NCI-H82 (cell line): Measurements from ENCODE around the gene HTR2C.
"Not testable (repeated sequence)": the region's sequence is repeated elsewhere in the genome, so short reads cannot be mapped to it uniquely, and the experiment has no call there.

Experiments used
- DNase-seq: peaks from one replicate; lab custom pipeline; 2025; lab: John Stamatoyannopoulos, UW

The HTR2C gene

GRCh38 chrX:114583646-114584374 is at the start of gene HTR2C:
Gene HTR2C, plus strand, starts transcription at chrX:114584086. Its CDS starts 142,851 bp downstream, at chrX:114726937.
- DNase-seq: no peak

GRCh38 chrX:114580336-114580735 is 3.5 kb upstream of the HTR2C start:
- no peak for DNase-seq

GRCh38 chrX:114581528-114582263 is 2.2 kb upstream of the HTR2C start:
- DNase-seq: no peak

- no peak for DNase-seq
Observed at GRCh38 chrX:114582264-114582632, 1.6 kb upstream of the HTR2C start.

- DNase-seq: no peak
Observed at GRCh38 chrX:114582698-114583395, 1.0 kb upstream of the HTR2C start.

GRCh38 chrX:114584375-114584943 is 573 bp downstream of the HTR2C start:
- DNase-seq: no peak

- peak; percentile 31 for DNase-seq
Observed at GRCh38 chrX:114584983-114585842, 1.3 kb downstream of the HTR2C start.

- DNase-seq: no peak
Observed at GRCh38 chrX:114591121-114591520, 7.2 kb downstream of the HTR2C start.

GRCh38 chrX:114599305-114599704 is 15.4 kb downstream of the HTR2C start:
- no peak for DNase-seq

GRCh38 chrX:114599911-114600310 is 16.0 kb downstream of the HTR2C start:
- no peak for DNase-seq

GRCh38 chrX:114606619-114607018 is 22.7 kb downstream of the HTR2C start:
- not testable (repeated sequence) for DNase-seq

- peak; percentile 72 for DNase-seq
Observed at GRCh38 chrX:114611018-114611619, 27.2 kb downstream of the HTR2C start.

GRCh38 chrX:114615765-114616164 is 31.9 kb downstream of the HTR2C start:
- no peak for DNase-seq

- peak; percentile 24 for DNase-seq
Observed at GRCh38 chrX:114619874-114620273, 36.0 kb downstream of the HTR2C start.

- peak; percentile 41 for DNase-seq
Observed at GRCh38 chrX:114626323-114626722, 42.4 kb downstream of the HTR2C start.

- no peak for DNase-seq
Observed at GRCh38 chrX:114635986-114636385, 52.1 kb downstream of the HTR2C start.

GRCh38 chrX:114650351-114650750 is 66.5 kb downstream of the HTR2C start:
- DNase-seq: no peak

- DNase-seq: no peak
Observed at GRCh38 chrX:114675365-114675764, 91.5 kb downstream of the HTR2C start.

- DNase-seq: not testable (repeated sequence)
Observed at GRCh38 chrX:114700533-114700932, 116.6 kb downstream of the HTR2C start.

GRCh38 chrX:114709406-114709805 is 125.5 kb downstream of the HTR2C start:
- no peak for DNase-seq

- no peak for DNase-seq
Observed at GRCh38 chrX:114710571-114710970, 126.7 kb downstream of the HTR2C start.
